WTC11 (cell line): ENCODE measurements around the gene TLX2. TPM values are rescaled to one million over a fixed set of nuclear protein-coding genes. Genes with fewer than 3 reads are reported as not detected.
A peak's percentile ranks its signal among the peaks of the same experiment; 100 is the strongest.

Experiments used
- ATAC-seq: fragments of 200-7000 bp; cut with Tn5 transposase; 2 replicates; pipeline ENCODE4 v1.10.0; 2021; ENCODE audit warnings: mild to moderate bottlenecking, moderate library complexity
- CTCF ChIA-PET: fragments of 300-600 bp; sonication (Branson Sonifier 250); formaldehyde crosslinking; loops from one replicate; lab custom pipeline; 2021; ENCODE audit warnings: antibody characterized with exemption; lab: Charles Lee
- POLR2A ChIA-PET: fragments of 350-600 bp; sonication (Branson Sonifier 250); formaldehyde crosslinking; loops from one replicate; lab custom pipeline; 2021; ENCODE audit warnings: antibody characterized with exemption; lab: Charles Lee
- DNase-seq: peaks from one replicate; pipeline ENCODE4 v3.0.0; 2021; ENCODE audit warnings: low spot score
- H3K27ac Mint-ChIP-seq: 2 replicates; pipeline ENCODE4 v1.8.0; 2021; ENCODE audit warnings: mixed read lengths
- H3K27me3 Mint-ChIP-seq: 2 replicates; pipeline ENCODE4 v1.8.0; 2021; ENCODE audit warnings: low read depth, mild to moderate bottlenecking, moderate library complexity, mixed read lengths
- H3K36me3 Mint-ChIP-seq: 2 replicates; pipeline ENCODE4 v1.8.0; 2021; ENCODE audit warnings: mixed read lengths
- H3K4me1 Mint-ChIP-seq: 2 replicates; pipeline ENCODE4 v1.8.0; 2022; ENCODE audit warnings: mixed read lengths
- H3K4me3 Mint-ChIP-seq: 2 replicates; pipeline ENCODE4 v1.8.0; 2021; ENCODE audit warnings: mild to moderate bottlenecking, moderate library complexity, mixed read lengths
- H3K9me3 Mint-ChIP-seq: 2 replicates; pipeline ENCODE4 v1.8.0; 2021; ENCODE audit warnings: mixed read lengths
- ATF2 ChIP-seq: sonication (generic); formaldehyde crosslinking; IDR thresholded peaks from 2 replicates; pipeline ENCODE4 v1.8.1; 2022; ENCODE audit warnings: low read depth, missing genetic modification reagents, borderline replicate concordance
- CDX4 ChIP-seq: fragments of 250-450 bp; sonication (Bioruptor Pico); IDR thresholded peaks from 2 replicates; pipeline ENCODE4 v1.9.0; 2021; ENCODE audit warnings: moderate library complexity, mild to moderate bottlenecking, inconsistent platforms, borderline replicate concordance
- CREB1 ChIP-seq: sonication (generic); formaldehyde crosslinking; IDR thresholded peaks from 2 replicates; pipeline ENCODE4 v1.8.0; 2023; ENCODE audit warnings: mild to moderate bottlenecking, missing genetic modification reagents
- ESRRA ChIP-seq: sonication (generic); formaldehyde crosslinking; IDR thresholded peaks from 2 replicates; pipeline ENCODE4 v1.8.1; 2022; ENCODE audit warnings: mild to moderate bottlenecking, missing genetic modification reagents, borderline replicate concordance
- FOXP1 ChIP-seq: sonication (generic); formaldehyde crosslinking; IDR thresholded peaks from 2 replicates; pipeline ENCODE4 v1.8.0; 2022; ENCODE audit warnings: missing genetic modification reagents, mild to moderate bottlenecking, moderate library complexity, borderline replicate concordance
- HMGA2 ChIP-seq: fragments of 250-450 bp; sonication (Bioruptor Pico); IDR thresholded peaks from 2 replicates; pipeline ENCODE4 v1.4.0; 2021; ENCODE audit warnings: mild to moderate bottlenecking, moderate library complexity
- IRF2 ChIP-seq: sonication (generic); formaldehyde crosslinking; IDR thresholded peaks from 2 replicates; pipeline ENCODE4 v1.8.0; 2022; ENCODE audit warnings: low read depth, missing genetic modification reagents, borderline replicate concordance
- NFATC4 ChIP-seq: fragments of 250-450 bp; sonication (Bioruptor Pico); IDR thresholded peaks from 2 replicates; pipeline ENCODE4 v1.9.0; 2021; ENCODE audit warnings: mild to moderate bottlenecking
- NFE2L1 ChIP-seq: sonication (generic); formaldehyde crosslinking; IDR thresholded peaks from 2 replicates; pipeline ENCODE4 v1.8.1; 2023; ENCODE audit warnings: missing genetic modification reagents
- RELA ChIP-seq: sonication (generic); formaldehyde crosslinking; IDR thresholded peaks from 2 replicates; pipeline ENCODE4 v1.8.1; 2022; ENCODE audit warnings: missing genetic modification reagents, mild to moderate bottlenecking, borderline replicate concordance
- SMAD4 ChIP-seq: sonication (generic); formaldehyde crosslinking; IDR thresholded peaks from 2 replicates; pipeline ENCODE4 v1.8.0; 2022; ENCODE audit warnings: mild to moderate bottlenecking, missing genetic modification reagents
- SP1 ChIP-seq: sonication (generic); formaldehyde crosslinking; conservative IDR thresholded peaks from 2 replicates; pipeline ENCODE4 v1.8.1; 2022; ENCODE audit warnings: missing genetic modification reagents
- TCF7 ChIP-seq: sonication (generic); formaldehyde crosslinking; IDR thresholded peaks from 2 replicates; pipeline ENCODE4 v1.8.0; 2022; ENCODE audit warnings: mild to moderate bottlenecking, low read depth, missing genetic modification reagents, moderate library complexity
- TEAD4 ChIP-seq: sonication (generic); formaldehyde crosslinking; IDR thresholded peaks from 2 replicates; pipeline ENCODE4 v1.8.0; 2022; ENCODE audit warnings: mild to moderate bottlenecking, missing genetic modification reagents
- TP53 ChIP-seq: sonication (generic); formaldehyde crosslinking; IDR thresholded peaks from 2 replicates; pipeline ENCODE4 v1.8.1; 2023; ENCODE audit warnings: mild to moderate bottlenecking, missing genetic modification reagents
- ZNF219 ChIP-seq: sonication (generic); formaldehyde crosslinking; IDR thresholded peaks from 2 replicates; pipeline ENCODE4 v1.8.0; 2023; ENCODE audit warnings: missing genetic modification reagents, mild to moderate bottlenecking, borderline replicate concordance
- ZNF232 ChIP-seq: sonication (generic); formaldehyde crosslinking; IDR thresholded peaks from 2 replicates; pipeline ENCODE4 v1.8.0; 2022; ENCODE audit warnings: mild to moderate bottlenecking, missing genetic modification reagents
- ZNF263 ChIP-seq: sonication (generic); formaldehyde crosslinking; IDR thresholded peaks from 2 replicates; pipeline ENCODE4 v1.8.1; 2022; ENCODE audit warnings: low read depth, mild to moderate bottlenecking, moderate library complexity, missing genetic modification reagents
- ZNF532 ChIP-seq: fragments of 250-450 bp; sonication (Bioruptor Pico); IDR thresholded peaks from 2 replicates; pipeline ENCODE4 v1.9.0; 2021; ENCODE audit warnings: mild to moderate bottlenecking, borderline replicate concordance
- ZNF671 ChIP-seq: fragments of 250-450 bp; sonication (Bioruptor Pico); IDR thresholded peaks from 2 replicates; pipeline ENCODE4 v1.8.0; 2021; ENCODE audit warnings: mild to moderate bottlenecking
- total RNA-seq: library from RNA; stranded (reverse); gene quantifications from 3 replicates; pipeline ENCODE4 v1.2.3, GENCODE V29; 2021

The TLX2 gene
- total RNA-seq, 1 experiment from 2014 or later = 0.26 TPM

- POLR2A ChIA-PET = interaction anchor here (0.9 kb wide), 1 partner anchor 39 kb away, joined by 3 read pairs; no protein-coding TSS in a partner anchor
- DNase-seq = no peak
- ATAC-seq = no peak
- Mint-ChIP-seq H3K27me3 (peaks cover 83% of the 10 kb centered on the region), H3K4me1 (peaks cover 32% of the 10 kb centered on the region), H3K4me3 (peak overlapping the region; percentile 84), H3K36me3 (peaks cover 2% of the 10 kb centered on the region; the same call in 1 of the 2 replicates), H3K9me3 (no peaks in the 10 kb centered on the region), H3K27ac (no peak overlapping the region; the same call in 1 of the 2 replicates)
- no peak for TF ChIP-seq TEAD4 (CRISPR knock-in tag)
- TF ChIP-seq IRF2 = no peak
- no peak for TF ChIP-seq CDX4 (CRISPR knock-in tag)
- TF ChIP-seq ZNF219 (CRISPR knock-in tag) = no peak
- no peak for TF ChIP-seq RELA
- no peak for TF ChIP-seq HMGA2 (CRISPR knock-in tag)
- CTCF ChIA-PET = interaction anchor here (1.8 kb wide), 1 partner anchor 22 kb away, joined by 9 read pairs; the partner anchor contains the start of genes AUP1 and HTRA2
Measured at GRCh38 chr2:74551942-74552913, 38.0 kb downstream of the TLX2 start.

- POLR2A ChIA-PET = interaction anchor here (0.8 to 1.1 kb wide), 3 partner anchors 24 to 46 kb away, joined by 3 read pairs; partner anchors contain the start of genes AUP1, HTRA2 and PCGF1
- Mint-ChIP-seq H3K27me3 (peaks cover 75% of the 10 kb centered on the region), H3K4me1 (peaks cover 28% of the 10 kb centered on the region), H3K4me3 (peak overlapping the region; percentile 84), H3K36me3 (peaks cover 2% of the 10 kb centered on the region; the same call in 1 of the 2 replicates), H3K9me3 (no peaks in the 10 kb centered on the region), H3K27ac (peak overlapping the region; percentile 84)
- TF ChIP-seq TCF7 (CRISPR knock-in tag) (no peak), FOXP1 (CRISPR knock-in tag) (peak; percentile 59; the same call in 1 of the 2 replicates), NFATC4 (CRISPR knock-in tag) (no peak), SP1 (CRISPR knock-in tag) (peak; percentile 19; the same call in 1 of the 2 replicates), NFE2L1 (CRISPR knock-in tag) (0 out of 2 replicates have a peak, but pooled peaks have one; percentile 21)
- ATAC-seq (peak; percentile 4), DNase-seq (peak; percentile 45)
- CTCF ChIA-PET = interaction anchor here (0.5 to 1.8 kb wide), 3 partner anchors 19 to 31 kb away, joined by 4 to 9 read pairs (median 6); partner anchors contain the start of genes AUP1 and HTRA2
Measured at GRCh38 chr2:74552914-74553811, 38.9 kb downstream of the TLX2 start.

GRCh38 chr2:74553892-74554819 lies 39.9 kb downstream of the TLX2 start, which contains the start of the genes DOK1 and LOXL3:
TSS of gene DOK1 (plus strand) at chr2:74554720. CDS start at chr2:74554755, 35 bp downstream.
TSS of gene LOXL3 (minus strand) at chr2:74553942. CDS start at chr2:74552634, 1,308 bp downstream.
- H3K27me3 Mint-ChIP-seq = peaks cover 72% of the 10 kb centered on the region
- no peaks in the 10 kb centered on the region for H3K9me3 Mint-ChIP-seq
- ChIA-PET CTCF (interaction anchor here (0.6 to 1.8 kb wide), 4 partner anchors 18 to 436 kb away, joined by 3 to 9 read pairs (median 6); partner anchors contain the start of genes AUP1 and HTRA2), POLR2A (interaction anchor here (0.8 to 1.1 kb wide), 3 partner anchors 25 to 552 kb away, joined by 3 to 5 read pairs (median 3); partner anchors contain the start of genes AUP1, HTRA2 and PCGF1)
- peak; percentile 68 for ATAC-seq
- peak; percentile 85 for DNase-seq
- peaks cover 24% of the 10 kb centered on the region for H3K4me1 Mint-ChIP-seq
- H3K36me3 Mint-ChIP-seq = peaks cover 2% of the 10 kb centered on the region; the same call in 1 of the 2 replicates
- peak within 1 kb of the TSS; percentile 84 for H3K4me3 Mint-ChIP-seq
- H3K27ac Mint-ChIP-seq = peak within 1 kb of the TSS; percentile 84
- TF ChIP-seq ATF2 (CRISPR knock-in tag) (no peak), ZNF532 (CRISPR knock-in tag) (no peak), CREB1 (CRISPR knock-in tag) (0 out of 2 replicates have a peak, but pooled peaks have one; percentile 33), ZNF671 (CRISPR knock-in tag) (no peak), RELA (no peak), ZNF232 (CRISPR knock-in tag) (no peak), ESRRA (CRISPR knock-in tag) (no peak), ZNF263 (0 out of 2 replicates have a peak, but pooled peaks have one; percentile 26), TP53 (CRISPR knock-in tag) (no peak), SP1 (CRISPR knock-in tag) (no peak; the same call in 1 of the 2 replicates), SMAD4 (CRISPR knock-in tag) (no peak)
